Gastrocnemius medialis (tissue), 4 donors: Measurements from ENCODE around the gene ZBTB7C. TPM values are rescaled to one million over a fixed set of nuclear protein-coding genes. Genes with fewer than 3 reads are reported as not detected.

Experiments used
- ATAC-seq, 2 donors: fragments of 150-250 bp; one replicate each; pipeline ENCODE4 v1.9.1; 2016
- DNase-seq, 2 donors: peaks; one replicate each; pipeline ENCODE4 v3.0.0-alpha.2; 2019
- H3K27ac ChIP-seq, 4 donors: fragments of 200-600 bp; sonication (generic); 1 replicate in 1 of 4; 2 replicates in 3 of 4; pipeline ENCODE4 v1.5.1; 2016 to 2018; ENCODE audit warnings: mild to moderate bottlenecking in 2 of 4, moderate library complexity in 1 of 4
- H3K27me3 ChIP-seq, 3 donors: fragments of 200-600 bp; sonication (generic) in 2 of 3; 1 replicate in 1 of 3; 2 replicates in 2 of 3; pipeline versions ENCODE4 v1.5.1 to v1.6.0; 2016 to 2019; ENCODE audit warnings: mild to moderate bottlenecking in 1 of 3, moderate library complexity in 1 of 3
- H3K36me3 ChIP-seq, 2 donors: fragments of 200-600 bp; sonication (generic) in 1 of 2; one replicate each; pipeline ENCODE4 v1.5.1; 2017 to 2018
- H3K4me1 ChIP-seq, 2 donors: fragments of 200-600 bp; sonication (generic) in 1 of 2; one replicate each; pipeline ENCODE4 v1.5.1; 2016 to 2017; ENCODE audit warnings: mild to moderate bottlenecking in 2 of 2
- H3K4me3 ChIP-seq, 4 donors: fragments of 200-600 bp; sonication (generic) in 3 of 4; 1 replicate in 1 of 4; 2 replicates in 3 of 4; pipeline ENCODE4 v1.5.1; 2016 to 2019; ENCODE audit warnings: mild to moderate bottlenecking in 2 of 4
- H3K9me3 ChIP-seq, 3 donors: fragments of 200-600 bp; sonication (generic) in 2 of 3; 1 replicate in 1 of 3; 2 replicates in 2 of 3; pipeline ENCODE4 v1.5.1; 2016 to 2019
- CTCF ChIP-seq, 5 experiments: fragments of 450-650 bp in 3 of 5; fragments of 200-600 bp in 2 of 5; sonication (generic) in 2 of 5; IDR thresholded peaks in 4 of 5; conservative IDR thresholded peaks in 1 of 5; 1 replicate in 4 of 5; 2 replicates in 1 of 5; pipeline ENCODE4 v1.5.1; 2016 to 2019; ENCODE audit warnings: antibody characterized with exemption in 5 of 5, mild to moderate bottlenecking in 3 of 5, moderate library complexity in 3 of 5
- POLR2A ChIP-seq, 2 donors: fragments of 450-650 bp; IDR thresholded peaks; one replicate each; pipeline ENCODE4 v1.6.1; 2017; ENCODE audit warnings: antibody characterized with exemption in 2 of 2, mild to moderate bottlenecking in 2 of 2, moderate library complexity in 2 of 2
- in situ Hi-C, 4 donors: fragments of 200-750 bp; cut with MboI; loops; one replicate each; pipeline versions ENCODE4 v1.15.0 to v1.8.0; 2017; ENCODE audit warnings: low sequenced_read_pairs in 4 of 4
- intact Hi-C: fragments of 100-400 bp; cut with DNase I; formaldehyde crosslinking; loops from one replicate; pipeline ENCODE4 v1.15.1; 2023; ENCODE audit warnings: low total_unique reads
- total RNA-seq, 4 donors: library from RNA; depleted of rRNA; stranded (reverse); fragments of >200 nt; gene quantifications; one replicate each; pipeline versions ENCODE4 v1.1.0 to v1.2.3, GENCODE V29; 2016

Gene ZBTB7C
- total RNA-seq, 4 donors from 2014 or later, result 0.53 to 12.3 (median 1.1) TPM

DNA sequence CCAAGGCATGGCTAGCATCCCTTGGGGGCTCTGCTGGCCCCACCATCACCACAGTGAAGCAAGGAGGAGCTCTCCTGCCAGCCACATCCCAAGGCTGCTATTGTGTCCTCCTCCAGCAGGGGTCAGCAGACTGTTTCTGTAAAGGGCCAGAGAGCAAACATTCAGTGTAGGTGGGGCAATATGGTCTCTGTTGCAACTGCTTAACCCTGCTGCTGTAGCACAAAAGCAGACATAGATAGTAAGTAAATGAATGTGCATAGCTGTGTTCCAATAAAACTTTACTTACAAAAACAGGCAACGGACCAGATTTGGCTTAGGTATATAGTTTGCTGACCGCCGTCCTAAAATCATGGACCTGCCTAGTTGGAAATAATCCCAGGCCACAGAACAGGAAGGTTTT lies 36.4 kb upstream of the ZBTB7C start:
- no peak overlapping the region for H3K4me3 ChIP-seq
- in situ Hi-C loops (loop anchor here (5.0 to 25.0 kb wide), 5 partner anchors 101 to 658 kb away; no protein-coding TSS in a partner anchor), intact Hi-C loops (loop anchor here (2.0 to 5.0 kb wide), 2 partner anchors 35 to 153 kb away; no protein-coding TSS in a partner anchor)
- H3K27ac ChIP-seq, result no peak overlapping the region
- H3K36me3 ChIP-seq, result no peaks in the 10 kb centered on the region
- DNase-seq (peak; percentile 21 to 64), ATAC-seq (peak in 1 of 2 donors; percentile 75)
- no peaks in the 10 kb centered on the region for H3K9me3 ChIP-seq
- peak; percentile 56 to 79 (median 65) for TF ChIP-seq CTCF (IDR thresholded peaks at IDR 0.05 in 4 of 5, conservative IDR thresholded peaks at IDR 0.05 in 1 of 5)
- TF ChIP-seq POLR2A (IDR thresholded peaks at IDR 0.05), result no peak
- H3K27me3 ChIP-seq, result no peaks in the 10 kb centered on the region
- peaks cover 20 to 23% of the 10 kb centered on the region in 2 donors for H3K4me1 ChIP-seq

- TF ChIP-seq POLR2A (IDR thresholded peaks at IDR 0.05) (no peak), CTCF (IDR thresholded peaks at IDR 0.05 in 4 of 5, conservative IDR thresholded peaks at IDR 0.05 in 1 of 5) (no peak)
- Histone ChIP-seq H3K36me3 (no peaks in the 10 kb centered on the region), H3K9me3 (no peaks in the 10 kb centered on the region), H3K27me3 (no peaks in the 10 kb centered on the region), H3K27ac (no peak overlapping the region), H3K4me1 (peaks cover 20 to 25% of the 10 kb centered on the region in 2 donors), H3K4me3 (no peak overlapping the region)
- intact Hi-C loops, result loop anchor here (5.0 kb wide), 1 partner anchor 100 kb away; no protein-coding TSS in a partner anchor
- ATAC-seq, result no peak
- DNase-seq, result no peak
- in situ Hi-C loops, result loop anchor here (5.0 to 25.0 kb wide), 6 partner anchors 98 to 655 kb away; no protein-coding TSS in a partner anchor
These were observed 33.6 kb upstream of the ZBTB7C start for GRCh38 chr18:48442761-48443160.

- DNase-seq (peak in 1 of 2 donors; percentile 33), ATAC-seq (peak; percentile 51 to 60)
- Histone ChIP-seq H3K27me3 (no peaks in the 10 kb centered on the region), H3K27ac (peak overlapping the region; percentile 12 to 57 (median 20)), H3K4me3 (peak overlapping the region in 2 of 4 donors; percentile 19 to 22), H3K4me1 (peaks cover 16 to 20% of the 10 kb centered on the region in 2 donors), H3K36me3 (no peaks in the 10 kb centered on the region), H3K9me3 (no peaks in the 10 kb centered on the region)
- intact Hi-C loops (loop anchor here (5.0 kb wide), 1 partner anchor 99 kb away; no protein-coding TSS in a partner anchor), in situ Hi-C loops (loop anchor here (5.0 to 25.0 kb wide), 6 partner anchors 97 to 654 kb away; no protein-coding TSS in a partner anchor)
- no peak for TF ChIP-seq POLR2A (IDR thresholded peaks at IDR 0.05)
- TF ChIP-seq CTCF (IDR thresholded peaks at IDR 0.05 in 4 of 5, conservative IDR thresholded peaks at IDR 0.05 in 1 of 5), result no peak
These were observed 32.3 kb upstream of the ZBTB7C start for GRCh38 chr18:48441405-48441881.

DNA sequence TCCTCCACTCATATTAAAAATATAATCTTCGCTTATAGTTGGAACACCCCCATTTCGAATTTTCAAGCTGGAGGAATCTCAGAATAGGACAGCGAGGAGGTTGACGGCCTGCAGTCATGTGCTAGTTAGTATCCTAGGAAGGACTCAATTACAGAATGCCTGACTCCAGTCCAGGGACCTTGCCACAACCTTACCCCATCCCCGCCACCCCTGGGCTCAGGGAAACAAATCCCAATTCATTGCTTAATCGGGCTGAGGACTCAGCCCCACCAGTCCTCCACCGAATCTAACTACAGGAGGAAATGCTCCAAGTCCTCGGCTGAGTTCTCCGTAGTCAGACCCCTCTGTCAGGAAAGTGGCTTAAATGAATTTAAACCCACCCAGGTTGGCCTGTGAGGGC lies 31.7 kb upstream of the ZBTB7C start:
- ATAC-seq (peak; percentile 61 to 67), DNase-seq (peak; percentile 29 to 57)
- peak overlapping the region in 2 of 4 donors; percentile 19 to 22 for H3K4me3 ChIP-seq
- no peaks in the 10 kb centered on the region for H3K9me3 ChIP-seq
- in situ Hi-C loops (loop anchor here (5.0 to 25.0 kb wide), 6 partner anchors 96 to 654 kb away; no protein-coding TSS in a partner anchor), intact Hi-C loops (loop anchor here (5.0 kb wide), 1 partner anchor 99 kb away; no protein-coding TSS in a partner anchor)
- H3K36me3 ChIP-seq, result no peaks in the 10 kb centered on the region
- TF ChIP-seq CTCF (IDR thresholded peaks at IDR 0.05 in 4 of 5, conservative IDR thresholded peaks at IDR 0.05 in 1 of 5), result no peak
- no peak for TF ChIP-seq POLR2A (IDR thresholded peaks at IDR 0.05)
- peaks cover 15 to 18% of the 10 kb centered on the region in 2 donors for H3K4me1 ChIP-seq
- peak overlapping the region; percentile 12 to 57 (median 20) for H3K27ac ChIP-seq
- no peaks in the 10 kb centered on the region for H3K27me3 ChIP-seq
